T-helper 1 cell (primary cell): ENCODE measurements around the gene JPH4.
"Not testable (repeated sequence)": the region's sequence is repeated elsewhere in the genome, so short reads cannot be mapped to it uniquely, and the experiment has no call there.

Experiments
- DNase-seq, 5 donors: peaks; one replicate each; pipeline ENCODE4 v3.0.0-alpha.2; 2012 to 2020

Gene JPH4

GRCh38 chr14:23544511-23545447 is 33.8 kb downstream of the JPH4 start:
- no peak for DNase-seq

GRCh38 chr14:23543403-23543802 is 35.2 kb downstream of the JPH4 start:
- no peak for DNase-seq

DNA sequence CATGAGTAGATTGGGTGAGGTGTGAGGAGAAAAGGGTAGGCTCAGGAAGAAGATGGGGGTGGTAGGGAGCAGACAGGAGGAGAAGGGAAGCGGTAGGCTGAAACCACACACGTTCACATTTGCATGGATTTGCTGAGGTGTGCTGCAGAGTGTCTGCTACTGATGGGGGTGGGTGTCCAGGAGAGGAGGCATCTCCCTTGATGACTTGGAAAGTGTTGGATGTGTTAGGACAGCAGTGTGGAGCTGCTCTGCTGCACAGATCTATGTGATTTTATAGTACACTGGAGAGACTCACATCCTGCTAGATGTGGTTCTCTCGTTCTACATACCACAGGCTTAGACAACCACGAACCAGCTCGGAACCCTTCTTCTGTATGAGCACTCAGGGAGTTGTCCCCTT is 36.3 kb downstream of the JPH4 start:
- DNase-seq: no peak

DNA sequence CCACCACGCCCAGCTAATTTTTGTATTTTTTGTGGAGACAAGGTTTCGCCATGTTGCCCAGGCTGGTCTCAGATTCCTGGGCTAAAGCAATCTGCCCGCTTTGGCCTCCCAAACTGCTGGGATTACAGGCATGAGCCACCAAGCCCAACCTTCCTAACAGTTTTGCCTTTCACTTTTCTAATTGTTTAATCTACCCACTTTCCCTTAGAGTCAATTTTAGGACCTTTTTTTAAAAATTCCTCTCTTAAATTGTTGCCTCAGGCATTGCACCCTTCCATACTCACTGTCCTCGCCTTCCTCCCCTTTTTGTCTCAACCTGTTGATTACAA is 38.5 kb downstream of the JPH4 start:
- DNase-seq: no peak

- peak in 1 of 5 donors; percentile 28 for DNase-seq
Observed at GRCh38 chr14:23539248-23540140, 39.1 kb downstream of the JPH4 start.

DNA sequence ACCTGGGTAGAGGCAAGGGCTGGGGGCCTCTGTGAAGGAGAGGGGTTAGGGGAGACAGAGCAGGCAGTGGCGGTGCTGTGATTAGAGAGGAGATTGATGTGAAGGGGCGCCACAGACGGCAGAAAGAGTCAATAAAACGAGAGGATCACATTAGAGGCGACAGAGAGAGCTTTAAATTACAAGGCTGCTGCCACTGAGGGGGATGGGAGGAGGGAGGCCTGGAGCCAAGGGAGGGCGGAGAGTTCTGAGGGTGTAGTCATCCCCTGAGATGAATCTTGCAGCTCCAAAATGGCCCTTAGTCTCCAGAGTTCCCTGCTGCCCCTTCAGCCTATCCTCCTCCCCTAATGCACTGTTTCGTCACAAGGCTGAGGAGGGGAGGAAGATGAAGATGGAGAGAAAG is 39.8 kb downstream of the JPH4 start:
- DNase-seq: no peak

- no peak for DNase-seq
Observed at GRCh38 chr14:23538050-23538718, 40.4 kb downstream of the JPH4 start.

DNA sequence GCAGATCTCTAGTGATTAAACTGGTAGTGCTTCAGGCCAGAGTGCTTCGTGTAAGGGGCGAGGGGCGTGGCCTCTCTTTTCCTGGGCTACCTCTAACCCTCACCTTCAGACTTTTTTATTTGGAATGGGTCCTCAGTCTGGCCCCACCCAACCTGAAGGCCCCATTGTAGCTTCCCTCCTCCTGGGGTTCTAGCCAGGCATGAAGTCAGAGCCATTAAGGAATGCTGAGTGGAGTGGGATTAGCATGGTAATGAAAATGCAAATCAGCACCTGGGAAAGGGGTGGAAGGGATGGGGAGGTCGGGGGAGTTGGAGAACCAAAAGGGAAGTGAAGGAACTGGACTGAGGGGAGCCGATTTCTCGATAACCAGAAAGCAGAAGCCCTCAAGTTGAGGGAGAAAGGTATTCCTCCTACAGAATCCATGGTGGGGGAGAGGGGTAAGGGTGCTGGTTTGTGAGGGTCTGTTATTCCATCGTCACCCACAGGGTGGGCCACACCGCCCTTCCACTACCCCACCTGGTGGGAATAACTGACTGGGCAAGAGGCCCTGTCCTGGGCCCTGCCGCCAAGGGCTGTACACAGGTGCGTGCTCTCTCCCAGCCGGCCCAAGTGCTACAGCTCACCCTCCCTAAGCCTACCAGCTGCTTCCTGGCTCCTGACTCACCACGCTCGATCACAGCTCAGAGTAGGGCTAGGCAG is 41.1 kb downstream of the JPH4 start:
- no peak for DNase-seq

- DNase-seq: not testable (repeated sequence)
Observed at GRCh38 chr14:23536906-23537305, 41.7 kb downstream of the JPH4 start.

GRCh38 chr14:23536494-23536893 is 42.1 kb downstream of the JPH4 start:
- no peak for DNase-seq

- no peak for DNase-seq
Observed at GRCh38 chr14:23535943-23536342, 42.6 kb downstream of the JPH4 start.

DNA sequence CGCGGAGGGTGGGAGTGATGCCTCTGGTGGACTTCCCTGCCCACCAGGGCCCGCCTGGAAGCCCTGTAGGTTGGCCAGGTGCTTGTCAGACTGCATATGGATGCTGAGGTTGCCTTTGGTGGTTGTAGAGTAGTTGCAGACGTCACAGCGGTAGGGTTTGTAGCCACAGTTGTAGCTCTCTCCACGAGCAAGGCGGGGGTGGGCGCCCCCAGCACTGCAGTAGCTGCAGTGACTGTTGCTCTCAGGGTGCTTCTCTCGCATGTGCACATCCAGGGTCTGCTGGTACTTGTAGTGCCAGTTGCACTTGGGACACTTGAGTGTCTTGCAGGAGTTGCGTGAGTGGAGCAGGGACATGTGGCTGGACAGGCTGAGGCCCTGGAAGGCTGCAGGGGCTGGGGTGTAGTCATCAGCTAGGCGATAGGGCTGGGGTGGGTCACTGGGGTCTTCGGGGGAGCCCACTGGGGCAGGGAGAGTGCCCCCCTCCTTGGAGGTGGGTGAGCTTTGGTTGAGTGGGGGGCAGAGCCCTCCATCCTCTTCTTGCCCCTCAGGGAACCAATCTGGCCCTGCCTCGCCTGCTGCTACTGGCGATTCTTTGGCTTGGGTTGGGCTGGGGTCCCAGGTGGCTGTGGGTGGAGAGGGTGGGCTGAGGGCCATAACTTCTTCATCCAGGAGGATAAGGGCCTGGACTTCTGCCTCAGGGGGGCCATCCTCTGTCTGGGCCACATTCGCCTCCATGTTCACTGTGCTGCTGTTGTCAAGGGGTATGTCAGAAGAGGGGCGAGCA is 44.7 kb downstream of the JPH4 start:
- DNase-seq: no peak

- DNase-seq: no peak
Observed at GRCh38 chr14:23532658-23533057, 45.9 kb downstream of the JPH4 start.

- DNase-seq: no peak
Observed at GRCh38 chr14:23531391-23531790, 47.2 kb downstream of the JPH4 start.

GRCh38 chr14:23530375-23531055 is 48.1 kb downstream of the JPH4 start:
- no peak for DNase-seq

DNA sequence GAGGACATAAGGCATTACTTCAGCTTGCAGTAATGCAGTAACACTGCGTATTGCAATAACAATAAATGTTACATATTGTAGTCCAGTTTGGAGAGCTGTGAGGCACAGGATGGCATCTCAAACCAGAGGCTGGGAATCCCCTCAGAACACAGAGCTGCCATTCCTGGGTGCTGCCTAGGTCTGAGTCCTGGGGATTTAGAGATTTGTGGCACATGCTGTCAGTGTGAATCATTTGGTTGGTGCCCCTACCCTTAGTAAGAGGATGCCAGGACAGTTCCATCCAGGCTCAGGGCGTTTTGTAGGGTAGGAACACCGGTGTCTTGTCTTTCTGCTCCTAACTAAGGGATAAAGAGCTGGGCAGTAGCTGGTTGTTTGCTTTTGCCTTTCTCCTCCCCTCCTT is 49.6 kb downstream of the JPH4 start:
- DNase-seq: no peak

DNA sequence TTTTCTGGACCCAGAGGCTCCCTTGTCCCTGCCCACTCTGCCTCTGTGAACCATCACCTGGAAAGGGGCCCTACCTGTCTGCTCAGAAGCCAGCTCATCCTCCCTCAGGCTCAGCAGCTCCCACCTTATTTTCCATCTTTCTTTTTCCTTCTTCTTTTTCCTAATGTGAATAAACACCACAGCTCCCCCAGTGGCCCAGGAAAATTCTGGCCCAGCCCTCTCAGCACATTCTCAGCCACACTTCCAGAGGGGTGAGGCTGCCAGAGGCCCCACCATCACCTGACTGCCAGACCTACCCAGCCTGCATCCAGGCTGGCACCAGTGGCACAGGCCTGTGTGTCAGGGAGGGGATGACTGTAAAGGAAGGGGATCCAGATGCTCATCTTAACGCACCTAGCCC is 50.0 kb downstream of the JPH4 start:
- no peak for DNase-seq

DNA sequence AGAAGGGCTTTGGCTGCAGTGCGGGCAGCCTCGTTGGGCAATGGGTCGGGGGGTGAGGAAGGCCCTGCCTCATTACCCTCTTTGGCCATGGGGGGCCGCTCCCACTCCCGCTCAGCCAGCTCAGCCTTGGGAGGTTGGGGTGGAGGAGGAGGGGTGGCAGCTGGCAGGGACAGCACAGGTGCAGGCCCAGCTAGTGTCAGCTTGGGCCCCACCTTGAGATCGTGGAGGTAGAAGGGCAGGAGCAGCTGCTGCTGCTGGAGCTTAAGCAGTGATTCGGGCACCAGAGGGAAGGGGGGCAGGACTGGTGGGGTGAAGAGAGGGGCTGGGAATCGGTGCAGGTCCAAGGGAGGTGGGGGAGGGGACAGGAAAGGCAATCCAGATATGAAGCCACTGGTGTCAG is 53.0 kb downstream of the JPH4 start:
- no peak for DNase-seq

- no peak for DNase-seq
Observed at GRCh38 chr14:23524954-23525353, 53.6 kb downstream of the JPH4 start.

GRCh38 chr14:23523229-23524016 is 55.2 kb downstream of the JPH4 start:
- no peak for DNase-seq
